Activated CD4-positive, alpha-beta T cell treated with anti-CD3 and anti-CD28 coated beads for 48 hours (primary cell): Measurements from ENCODE around the gene IL16.

Experiments
- DNase-seq: peaks from one replicate; pipeline ENCODE4 v3.0.0-alpha.2; 2020

The IL16 gene

GRCh38 chr15:81209635-81210034 is 13.0 kb downstream of the IL16 start:
- DNase-seq = no peak

- DNase-seq = no peak
Observed at GRCh38 chr15:81211376-81211775, 14.7 kb downstream of the IL16 start.

- DNase-seq = no peak
Observed at GRCh38 chr15:81213982-81214381, 17.3 kb downstream of the IL16 start.

- no peak for DNase-seq
Observed at GRCh38 chr15:81215531-81215930, 18.9 kb downstream of the IL16 start.

- no peak for DNase-seq
Observed at GRCh38 chr15:81215983-81216382, 19.3 kb downstream of the IL16 start.

GRCh38 chr15:81216422-81216821 is 19.7 kb downstream of the IL16 start:
- no peak for DNase-seq

GRCh38 chr15:81221449-81221848 is 24.8 kb downstream of the IL16 start:
- DNase-seq = no peak

GRCh38 chr15:81222007-81222406 is 25.3 kb downstream of the IL16 start:
- DNase-seq = no peak

GRCh38 chr15:81223346-81223971 is 26.8 kb downstream of the IL16 start:
- DNase-seq = no peak

GRCh38 chr15:81224232-81224631 is 27.6 kb downstream of the IL16 start:
- no peak for DNase-seq

- no peak for DNase-seq
Observed at GRCh38 chr15:81225161-81225671, 28.5 kb downstream of the IL16 start.

GRCh38 chr15:81227716-81228115 is 31.0 kb downstream of the IL16 start:
- no peak for DNase-seq

- no peak for DNase-seq
Observed at GRCh38 chr15:81229586-81229985, 32.9 kb downstream of the IL16 start.

GRCh38 chr15:81235276-81236123 is 38.8 kb downstream of the IL16 start:
- DNase-seq = no peak

GRCh38 chr15:81239190-81239589 is 42.5 kb downstream of the IL16 start:
- no peak for DNase-seq

- no peak for DNase-seq
Observed at GRCh38 chr15:81242778-81243177, 46.1 kb downstream of the IL16 start.

GRCh38 chr15:81244306-81244705 is 47.6 kb downstream of the IL16 start:
- no peak for DNase-seq

- no peak for DNase-seq
Observed at GRCh38 chr15:81253846-81254245, 57.2 kb downstream of the IL16 start.

- no peak for DNase-seq
Observed at GRCh38 chr15:81254277-81254915, 57.7 kb downstream of the IL16 start.

- DNase-seq = no peak
Observed at GRCh38 chr15:81254916-81255290, 58.2 kb downstream of the IL16 start.

- no peak for DNase-seq
Observed at GRCh38 chr15:81255315-81255957, 58.8 kb downstream of the IL16 start.

GRCh38 chr15:81255958-81256320 is 59.3 kb downstream of the IL16 start:
- no peak for DNase-seq

- DNase-seq = no peak
Observed at GRCh38 chr15:81256916-81257315, 60.2 kb downstream of the IL16 start.
